Heart right ventricle (tissue), 16 donors: ENCODE results near the gene TREM1. TPM values are rescaled to one million over a fixed set of nuclear protein-coding genes. Genes with fewer than 3 reads are reported as not detected.

Experiments used
- ATAC-seq, 8 donors: fragments of 200-7000 bp; cut with Tn5 transposase; one replicate each; pipeline ENCODE4 v1.9.1; 2020; ENCODE audit warnings: mild to moderate bottlenecking in 8 of 8, moderate library complexity in 8 of 8, moderate number of reproducible peaks in 1 of 8
- DNase-seq, 2 donors: peaks; one replicate each; pipeline ENCODE4 v3.0.0-alpha.2; 2020
- H3K27ac ChIP-seq, 10 donors: fragments of 200-600 bp; sonication (generic) in 2 of 10; one replicate each; pipeline versions ENCODE4 v1.5.0 to v1.8.0; 2020 to 2022; ENCODE audit warnings: mild to moderate bottlenecking in 3 of 10
- H3K27me3 ChIP-seq, 7 donors: fragments of 200-600 bp; one replicate each; pipeline ENCODE4 v1.8.0; 2021 to 2022; ENCODE audit warnings: mild to moderate bottlenecking in 2 of 7
- H3K36me3 ChIP-seq, 9 donors: fragments of 200-600 bp; sonication (generic) in 1 of 9; one replicate each; pipeline versions ENCODE4 v1.5.0 to v1.8.0; 2020 to 2022; ENCODE audit warnings: mild to moderate bottlenecking in 2 of 9
- H3K4me1 ChIP-seq, 9 donors: fragments of 200-600 bp; sonication (generic) in 1 of 9; one replicate each; pipeline versions ENCODE4 v1.5.0 to v1.8.0; 2020 to 2022; ENCODE audit warnings: mild to moderate bottlenecking in 4 of 9
- H3K4me3 ChIP-seq, 10 donors: fragments of 200-600 bp; sonication (generic) in 2 of 10; one replicate each; pipeline versions ENCODE4 v1.5.0 to v1.8.0; 2020 to 2022; ENCODE audit warnings: mild to moderate bottlenecking in 7 of 10, moderate library complexity in 2 of 10
- H3K9me3 ChIP-seq, 11 donors: fragments of 200-600 bp in 10 of 11; sonication (generic) in 2 of 11; one replicate each; pipeline versions ENCODE4 v1.5.0 to v1.8.0; 2013 to 2022; ENCODE audit warnings: mild to moderate bottlenecking in 2 of 11, control low read depth in 1 of 11, moderate library complexity in 1 of 11
- WGBS, 2 donors: extraction: QIAGEN DNeasy Blood & Tissue Kit; methylation state at CpG; one replicate each; pipeline ENCODE4 v1.1.7; 2013; ENCODE audit warnings: inconsistent platforms in 1 of 2; 5-methylcytosine and 5-hydroxymethylcytosine counted together
- intact Hi-C, 10 donors: fragments of 100-400 bp; cut with DNase I; formaldehyde crosslinking; loops; one replicate each; pipeline versions ENCODE4 v1.11.1 to v1.14.2; 2022
- polyA plus RNA-seq, 2 donors: library from polyadenylated mRNA; stranded (reverse); fragments of 200-250 nt; gene quantifications; one replicate each; pipeline ENCODE4 v1.2.3, GENCODE V29; 2013
- total RNA-seq, 10 donors: library from RNA; stranded (reverse); fragmentation: NEBNext Ultra II Directional in 3 of 10; extraction: Animal tissue kit (Norgen Biotek cat#: 25700) in 3 of 10; gene quantifications; one replicate each; pipeline versions ENCODE4 v1.2.1 to v1.2.4, GENCODE V29; 2021 to 2023
- TF ChIP-seq, protein P1 (sequence below), 9 donors: fragments of 200-600 bp; sonication (generic) in 2 of 9; IDR thresholded peaks; one replicate each; pipeline versions ENCODE4 v1.5.0 to v1.8.0; 2021 to 2022; ENCODE audit warnings: antibody characterized with exemption in 9 of 9, mild to moderate bottlenecking in 5 of 9, moderate library complexity in 1 of 9
- donor health status: Arrhythmogenic right ventricular cardiomyopathy.
- donor health status: ischemic (EF 13 %, LVEDD 7.1; RV severe dilation, severe dysfunction).
- donor health status: healthy with polysubstance abuse.
- donor health status: DM: no; HTN: yes; CAD: no.
- donor health status: DM: no; HTN: no; CAD: no.
- donor health status: ischemic (EF 25% LVEDD 6.9; RV normal size, moderate dysfunction).
- donor health status: ischemic (EF 25% LVEDD 5.7; RV mildly dilated, moderate dysfunction).
- donor health status: healthy.
- donor health status: DM: yes; HTN: yes; CAD: no.
- donor health status: Ischemic cardiomyopathy.
- donor health status: ischemic (EF 35%, LVEDD 5.7; RV mildly dilated, moderate dysfunction).
- donor health status: nonischemic (EF 11% LVEDD 7.7; RV severe dilation, severe dysfunction).
- donor health status: DM: yes; HTN: yes; CAD: no.
- donor health status: PGD.
- donor health status: ischemic (EF 29% LVEDD 5.4; RV normal size, mild dysfunction).
- donor health status: nonischemic (EF 23%, LVEDD 6.1; RV moderate dilation, normal function).

Gene TREM1
- total and polyA plus RNA-seq, 12 donors = 0.35 to 12.4 (median 1.00) TPM; not detected in 1

DNA sequence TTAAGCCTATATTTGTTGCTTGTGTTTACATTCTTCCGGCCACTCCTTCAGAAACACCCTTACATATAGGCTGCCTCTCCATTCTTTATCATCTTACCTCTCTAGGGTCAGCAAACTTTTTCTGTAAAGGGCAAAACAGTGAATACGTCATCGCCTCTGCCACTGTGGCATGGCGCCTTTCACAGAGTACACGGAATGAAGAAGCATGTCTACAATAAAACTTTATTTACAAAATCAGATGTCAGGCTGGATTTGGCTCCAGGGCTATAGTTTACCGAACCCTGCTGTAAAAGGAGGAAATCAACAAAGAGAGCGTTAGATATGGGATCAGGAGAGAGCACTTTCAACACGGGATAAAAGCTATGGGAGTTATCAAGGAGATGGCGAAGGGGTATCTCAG is 39.6 kb upstream of the TREM1 start:
- Histone ChIP-seq H3K4me1 (no peaks in the 10 kb centered on the region), H3K36me3 (no peaks in the 10 kb centered on the region), H3K4me3 (no peak overlapping the region), H3K9me3 (no peaks in the 10 kb centered on the region), H3K27ac (no peak overlapping the region), H3K27me3 (peaks cover 0 to 67% (median 64%) of the 10 kb centered on the region in 7 donors)
- intact Hi-C loops = no loop called here
- ATAC-seq (no peak), DNase-seq (no peak)
- TF ChIP-seq, protein P1, sequence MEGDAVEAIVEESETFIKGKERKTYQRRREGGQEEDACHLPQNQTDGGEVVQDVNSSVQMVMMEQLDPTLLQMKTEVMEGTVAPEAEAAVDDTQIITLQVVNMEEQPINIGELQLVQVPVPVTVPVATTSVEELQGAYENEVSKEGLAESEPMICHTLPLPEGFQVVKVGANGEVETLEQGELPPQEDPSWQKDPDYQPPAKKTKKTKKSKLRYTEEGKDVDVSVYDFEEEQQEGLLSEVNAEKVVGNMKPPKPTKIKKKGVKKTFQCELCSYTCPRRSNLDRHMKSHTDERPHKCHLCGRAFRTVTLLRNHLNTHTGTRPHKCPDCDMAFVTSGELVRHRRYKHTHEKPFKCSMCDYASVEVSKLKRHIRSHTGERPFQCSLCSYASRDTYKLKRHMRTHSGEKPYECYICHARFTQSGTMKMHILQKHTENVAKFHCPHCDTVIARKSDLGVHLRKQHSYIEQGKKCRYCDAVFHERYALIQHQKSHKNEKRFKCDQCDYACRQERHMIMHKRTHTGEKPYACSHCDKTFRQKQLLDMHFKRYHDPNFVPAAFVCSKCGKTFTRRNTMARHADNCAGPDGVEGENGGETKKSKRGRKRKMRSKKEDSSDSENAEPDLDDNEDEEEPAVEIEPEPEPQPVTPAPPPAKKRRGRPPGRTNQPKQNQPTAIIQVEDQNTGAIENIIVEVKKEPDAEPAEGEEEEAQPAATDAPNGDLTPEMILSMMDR (IDR thresholded peaks at IDR 0.05) = no peak
- 56 to 59% methylated on average over 9 of the region's 9 CpGs for WGBS, 2 donors

DNA sequence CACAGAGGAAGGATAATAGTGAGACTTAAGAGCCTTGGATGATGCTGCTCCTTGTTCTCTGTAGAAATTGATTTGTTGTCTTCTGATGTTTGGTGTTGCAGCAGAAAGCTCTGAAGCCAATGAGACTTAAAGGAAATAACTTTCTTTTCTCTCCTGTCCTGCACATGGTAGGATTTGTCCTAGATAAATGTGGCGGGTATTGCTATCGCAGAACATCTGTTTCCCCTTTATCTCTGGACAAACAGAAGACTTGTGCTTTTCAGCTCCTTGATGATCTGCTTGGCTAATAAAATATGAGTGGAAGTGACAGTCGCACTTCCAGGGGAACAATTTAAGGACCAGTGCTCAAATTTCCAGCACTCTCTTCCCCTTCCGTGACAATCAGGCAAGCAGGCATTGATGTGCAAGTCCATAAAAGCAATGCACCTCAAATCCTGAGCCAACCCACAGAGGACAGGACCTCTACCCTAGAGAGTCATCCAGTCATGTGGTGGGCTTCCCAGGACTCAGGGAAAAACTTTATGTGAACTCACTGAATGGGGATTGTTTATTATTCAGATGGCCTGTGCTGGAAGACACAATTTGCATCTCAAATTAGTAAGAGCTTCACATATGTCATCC is 39.1 kb upstream of the TREM1 start:
- TF ChIP-seq, protein P1 (IDR thresholded peaks at IDR 0.05) = no peak
- intact Hi-C loops = no loop called here
- Histone ChIP-seq H3K27me3 (peaks cover 0 to 67% (median 62%) of the 10 kb centered on the region in 7 donors), H3K4me1 (no peaks in the 10 kb centered on the region), H3K9me3 (no peaks in the 10 kb centered on the region), H3K4me3 (no peak overlapping the region), H3K36me3 (no peaks in the 10 kb centered on the region), H3K27ac (no peak overlapping the region)
- no peak for DNase-seq
- ATAC-seq = no peak
- WGBS, 2 donors = 54 to 59% methylated on average over 4 of the region's 4 CpGs

DNA sequence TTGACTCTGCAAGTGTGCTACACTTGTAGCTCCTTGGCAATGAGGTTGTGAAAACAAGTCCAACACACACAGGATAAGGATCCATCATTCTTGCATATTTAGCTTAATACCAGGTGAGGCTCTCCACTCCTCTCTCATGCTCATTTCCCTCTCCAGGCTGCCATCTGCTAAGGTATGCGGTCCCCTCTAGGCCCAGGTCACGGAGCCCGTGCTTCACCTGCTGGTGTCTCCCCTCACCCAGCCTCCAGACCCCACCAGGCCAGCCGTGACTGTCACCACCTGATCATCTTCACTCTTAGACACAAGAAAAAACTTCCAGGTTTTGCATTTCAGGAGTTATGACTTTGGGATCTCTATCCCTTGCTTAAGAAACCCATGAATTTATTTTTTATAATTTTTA is 34.7 kb upstream of the TREM1 start:
- intact Hi-C loops = no loop called here
- peaks cover 0 to 71% (median 65%) of the 10 kb centered on the region in 7 donors for H3K27me3 ChIP-seq
- no peaks in the 10 kb centered on the region for H3K36me3 ChIP-seq
- TF ChIP-seq, protein P1 (IDR thresholded peaks at IDR 0.05) = no peak
- H3K27ac ChIP-seq = no peak overlapping the region
- ATAC-seq (no peak), DNase-seq (no peak)
- no peak overlapping the region for H3K4me3 ChIP-seq
- H3K9me3 ChIP-seq = no peaks in the 10 kb centered on the region
- WGBS, 2 donors = 79 to 90% methylated on average over 4 of the region's 4 CpGs
- peaks cover 0 to 11% (median 6%) of the 10 kb centered on the region in 9 donors for H3K4me1 ChIP-seq

DNA sequence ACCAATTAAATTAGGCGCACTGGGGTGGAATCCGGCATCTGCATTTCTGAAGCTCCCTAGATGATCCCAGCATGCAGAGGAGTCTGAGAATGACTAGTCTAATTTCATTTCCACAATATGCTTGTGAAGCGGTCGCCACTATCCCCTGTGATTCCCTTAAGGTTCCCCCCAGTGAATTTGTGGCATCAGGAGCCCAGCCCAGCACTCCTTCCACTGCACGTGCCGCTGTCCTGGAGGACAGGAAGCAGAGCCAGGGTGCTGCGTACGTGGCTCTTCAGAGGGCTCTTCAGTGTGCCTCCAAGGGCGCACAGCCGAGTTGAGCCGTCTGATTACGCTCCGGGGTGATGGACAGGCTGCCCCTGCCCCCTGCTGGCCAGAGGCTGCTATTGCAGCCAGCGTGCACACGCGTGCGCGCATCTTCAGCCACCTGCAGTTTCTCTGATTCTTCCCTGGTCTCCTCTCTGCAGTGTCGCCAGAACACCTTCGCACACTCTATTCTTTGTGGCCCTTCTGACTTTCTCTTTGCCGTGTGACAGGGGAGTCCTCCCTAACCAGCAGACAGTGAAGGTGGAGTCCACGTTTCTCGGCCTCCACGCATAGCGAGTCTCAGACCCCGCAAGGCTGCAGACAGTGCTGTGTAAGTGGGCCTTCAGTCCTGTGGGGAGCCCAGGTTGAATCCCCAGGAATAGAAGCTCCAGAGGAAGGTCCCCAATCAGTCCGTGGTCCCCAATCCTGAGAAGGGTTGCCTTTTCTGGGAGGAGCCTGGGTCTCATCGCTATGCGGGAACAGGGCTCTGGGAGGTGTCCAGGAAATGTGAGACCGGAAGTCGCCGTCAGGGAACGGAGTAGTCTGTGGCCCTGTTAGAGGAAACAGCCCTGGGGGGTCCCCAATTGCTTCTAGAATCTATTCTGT is 32.4 kb upstream of the TREM1 start:
- Histone ChIP-seq H3K27ac (no peak overlapping the region), H3K9me3 (no peaks in the 10 kb centered on the region), H3K36me3 (no peaks in the 10 kb centered on the region), H3K27me3 (peaks cover 0 to 72% (median 61%) of the 10 kb centered on the region in 7 donors), H3K4me3 (peak overlapping the region in 7 of 10 donors; percentile 9 to 36 (median 33)), H3K4me1 (peaks cover 0 to 11% (median 6%) of the 10 kb centered on the region in 9 donors)
- intact Hi-C loops = loop anchor here in 9 of 10 donors (5.0 to 10.0 kb wide), 4 partner anchors 124 to 227 kb away; no protein-coding TSS in a partner anchor
- TF ChIP-seq, protein P1 (IDR thresholded peaks at IDR 0.05) = peak; percentile 99 to 100 (median 100)
- WGBS, 2 donors = 14 to 15% methylated on average over 33 of the region's 33 CpGs
- ATAC-seq (peak; percentile 90 to 98 (median 94)), DNase-seq (peak; percentile 63 to 82)
